ENCODE data around the gene FSTL4. TPM values are rescaled to one million over a fixed set of nuclear protein-coding genes. Genes with fewer than 3 reads are reported as not detected.
A peak's percentile ranks its signal among the peaks of the same experiment; 100 is the strongest.

The FSTL4 gene
- total and polyA plus RNA-seq, 8 donors = 0.11 to 2.9 (median 0.22) TPM

GRCh38 chr5:133246053-133246370 is 366.3 kb downstream of the FSTL4 start:
- no peaks in the 10 kb centered on the region for H3K36me3 ChIP-seq
- no peak for ATAC-seq
- H3K27ac ChIP-seq = no peak overlapping the region
- no peaks in the 10 kb centered on the region for H3K9me3 ChIP-seq
- DNase-seq = no peak
- H3K27me3 ChIP-seq = no peaks in the 10 kb centered on the region
- H3K4me1 ChIP-seq = peaks cover 5 to 9% of the 10 kb centered on the region in 2 donors
- H3K4me3 ChIP-seq = no peak overlapping the region
- TF ChIP-seq CTCF (IDR thresholded peaks at IDR 0.05) = no peak
- intact Hi-C loops (cut with DNase I) = no loop called here

DNA sequence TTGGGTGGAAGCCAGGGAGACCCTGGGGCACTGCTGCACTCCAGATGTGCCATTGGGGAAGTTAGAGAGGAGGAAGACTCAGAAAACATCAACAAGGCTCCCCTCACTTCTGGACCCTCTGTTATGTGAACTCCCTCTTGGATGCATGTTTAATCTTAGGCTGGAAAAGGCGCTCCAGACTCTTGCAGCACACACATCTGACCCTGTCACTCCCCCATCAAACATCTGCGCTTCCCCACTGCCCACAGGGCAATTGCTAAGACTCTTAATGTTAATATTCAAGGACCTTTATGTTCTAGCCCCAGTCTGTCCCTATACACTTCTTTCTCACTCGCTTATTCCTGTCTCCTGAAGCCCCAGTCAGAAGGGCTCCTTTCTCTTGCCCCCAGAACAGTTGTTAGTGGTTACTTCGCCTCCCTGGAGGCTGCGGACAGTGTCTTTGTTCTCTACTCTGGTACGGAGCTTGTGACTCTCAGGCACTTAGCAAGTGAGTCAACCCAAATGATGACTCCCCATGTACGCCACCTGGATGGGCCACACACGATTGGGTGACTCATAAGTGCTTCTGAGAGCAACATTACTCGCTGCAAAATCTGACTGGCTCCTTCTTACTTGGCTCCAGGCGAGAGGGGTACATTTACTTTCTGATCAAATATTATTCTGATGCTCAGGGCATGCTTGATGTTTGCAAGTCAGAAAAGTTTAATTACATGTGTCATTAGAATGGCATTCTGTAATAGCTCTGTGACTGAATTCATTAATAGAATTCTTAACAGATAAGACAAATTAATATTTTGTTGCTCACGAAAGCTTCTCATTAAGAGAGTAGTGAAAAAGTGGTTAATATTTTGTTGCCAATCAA is 366.9 kb downstream of the FSTL4 start:
- ATAC-seq (peak; percentile 39), DNase-seq (no peak)
- Histone ChIP-seq H3K4me1 (peaks cover 9 to 14% of the 10 kb centered on the region in 2 donors), H3K9me3 (no peaks in the 10 kb centered on the region), H3K27me3 (no peaks in the 10 kb centered on the region), H3K36me3 (no peaks in the 10 kb centered on the region), H3K4me3 (no peak overlapping the region), H3K27ac (no peak overlapping the region)
- intact Hi-C loops (cut with DNase I) = no loop called here
- no peak for TF ChIP-seq CTCF (IDR thresholded peaks at IDR 0.05)

DNA sequence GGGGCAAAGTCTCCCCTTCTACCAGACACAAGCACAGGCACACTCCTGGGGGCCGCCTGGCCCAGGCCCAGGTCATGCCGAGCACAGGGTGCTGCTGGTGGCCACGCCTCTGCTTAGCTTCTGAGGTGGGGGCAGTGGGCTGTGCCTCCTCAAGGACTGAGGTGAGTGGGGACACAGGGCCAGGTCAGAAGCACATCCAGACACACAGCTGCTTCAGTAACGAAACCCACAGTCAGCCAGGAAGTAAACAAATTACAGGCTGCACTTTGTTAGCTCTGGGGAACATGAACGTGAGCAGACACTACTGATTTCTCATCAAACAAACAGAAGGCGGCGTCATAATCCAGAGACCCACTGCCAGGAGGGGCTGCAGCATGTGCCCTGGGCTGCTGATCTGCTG is 368.1 kb downstream of the FSTL4 start:
- Histone ChIP-seq H3K27me3 (no peaks in the 10 kb centered on the region), H3K27ac (no peak overlapping the region), H3K4me3 (no peak overlapping the region), H3K9me3 (no peaks in the 10 kb centered on the region), H3K4me1 (peaks cover 9 to 14% of the 10 kb centered on the region in 2 donors), H3K36me3 (no peaks in the 10 kb centered on the region)
- intact Hi-C loops (cut with DNase I) = no loop called here
- no peak for TF ChIP-seq CTCF (IDR thresholded peaks at IDR 0.05)
- ATAC-seq = no peak
- DNase-seq = no peak

DNA sequence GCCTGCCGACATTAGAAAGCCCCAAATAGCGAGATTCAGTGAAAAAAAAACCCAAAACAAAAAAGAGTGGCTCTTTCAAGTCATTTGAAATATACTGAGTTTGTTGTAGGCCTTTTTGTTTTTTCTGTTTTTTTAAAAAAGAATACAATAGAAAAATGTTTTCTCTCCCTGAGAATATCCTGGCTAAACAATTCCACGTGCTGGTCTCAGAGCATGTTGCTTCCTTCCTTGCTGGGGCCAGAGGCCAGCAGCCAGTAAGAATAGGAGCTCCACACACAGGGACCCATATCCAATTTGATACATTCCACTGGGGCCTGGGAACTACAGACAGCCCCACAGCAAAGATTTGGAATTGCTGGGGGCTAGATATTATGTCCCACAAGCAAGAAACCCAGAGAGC is 369.1 kb downstream of the FSTL4 start:
- H3K36me3 ChIP-seq = no peaks in the 10 kb centered on the region
- no peak for TF ChIP-seq CTCF (IDR thresholded peaks at IDR 0.05)
- no peak for DNase-seq
- peaks cover 9 to 14% of the 10 kb centered on the region in 2 donors for H3K4me1 ChIP-seq
- H3K9me3 ChIP-seq = no peaks in the 10 kb centered on the region
- intact Hi-C loops (cut with DNase I) = no loop called here
- no peak for ATAC-seq
- no peak overlapping the region for H3K4me3 ChIP-seq
- H3K27ac ChIP-seq = no peak overlapping the region
- H3K27me3 ChIP-seq = no peaks in the 10 kb centered on the region

DNA sequence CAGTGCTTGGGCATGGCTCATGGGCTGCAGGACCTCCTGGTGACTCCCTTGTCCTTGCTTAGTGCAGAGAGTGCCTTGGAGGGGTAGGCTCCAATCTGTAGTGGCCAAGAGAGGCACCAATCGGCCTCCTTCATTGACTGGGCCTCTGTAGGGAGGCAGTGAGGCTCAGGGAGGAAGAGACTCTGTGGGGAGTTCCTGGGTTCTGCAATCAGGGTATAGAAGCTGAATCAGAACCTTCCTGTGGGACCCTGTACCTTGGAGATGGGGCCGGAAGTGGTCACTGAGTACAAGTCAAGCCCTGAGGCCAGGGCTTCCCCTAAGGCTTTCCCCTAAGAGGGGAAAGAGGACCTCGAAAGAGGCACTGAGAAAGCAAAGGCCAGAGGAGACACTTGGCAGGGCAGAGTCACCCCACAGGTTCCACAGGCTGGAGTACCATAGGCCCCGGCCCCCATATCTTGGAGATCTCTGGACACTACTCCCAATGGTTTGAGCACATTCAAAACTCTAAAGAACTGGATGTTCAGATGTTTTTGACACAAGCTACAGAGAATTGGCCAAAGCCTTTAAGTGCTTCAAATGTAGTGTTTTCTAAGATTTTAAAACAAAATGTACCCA is 370.0 kb downstream of the FSTL4 start:
- no peak overlapping the region for H3K27ac ChIP-seq
- no peak for TF ChIP-seq CTCF (IDR thresholded peaks at IDR 0.05)
- H3K9me3 ChIP-seq = no peaks in the 10 kb centered on the region
- no peak overlapping the region for H3K4me3 ChIP-seq
- H3K27me3 ChIP-seq = no peaks in the 10 kb centered on the region
- peaks cover 9 to 14% of the 10 kb centered on the region in 2 donors for H3K4me1 ChIP-seq
- intact Hi-C loops (cut with DNase I) = no loop called here
- no peaks in the 10 kb centered on the region for H3K36me3 ChIP-seq
- ATAC-seq (no peak), DNase-seq (peak in 1 of 4 donors; percentile 19)
